Muscle of leg (tissue), 11 donors: Measurements from ENCODE around the gene REXO1. TPM values are rescaled to one million over a fixed set of nuclear protein-coding genes. Genes with fewer than 3 reads are reported as not detected.

Source experiments
- DNase-seq: peaks from one replicate; pipeline ENCODE4 v3.0.0; 2013
- H3K27ac ChIP-seq: one replicate; pipeline ENCODE4 v1.5.1; 2013; ENCODE audit warnings: mild to moderate bottlenecking, low read length, control low read depth
- H3K27me3 ChIP-seq: one replicate; pipeline ENCODE4 v1.6.1; 2013; ENCODE audit warnings: low read length; ENCODE audit not compliant: control insufficient read depth, insufficient read depth
- H3K36me3 ChIP-seq: one replicate; pipeline ENCODE4 v1.6.1; 2013; ENCODE audit warnings: low read length; ENCODE audit not compliant: control insufficient read depth, insufficient read depth
- H3K4me1 ChIP-seq: one replicate; pipeline ENCODE4 v1.6.1; 2013; ENCODE audit warnings: low read length; ENCODE audit not compliant: control insufficient read depth, insufficient read depth
- H3K4me3 ChIP-seq: one replicate; pipeline ENCODE4 v1.5.1; 2013; ENCODE audit warnings: low read length, control low read depth
- H3K9me3 ChIP-seq: replicated peaks from 2 replicates; pipeline ENCODE4 v1.6.1; 2013; ENCODE audit warnings: low read depth, low read length; ENCODE audit not compliant: control insufficient read depth
- WGBS: methylation state at CpG from one replicate; pipeline ENCODE4 v1.1.5; 2013; ENCODE audit warnings: missing lambda C conversion rate; ENCODE audit not compliant: insufficient coverage; 5-methylcytosine and 5-hydroxymethylcytosine counted together
- polyA plus RNA-seq, 8 donors: library from polyadenylated mRNA; unstranded; fragments of 120-200 nt; gene quantifications; one replicate each; pipeline versions ENCODE4 v1.2.1 to v1.2.3, GENCODE V29; 2013; ENCODE audit warnings: inconsistent platforms in 1 of 8, low replicate concordance in 1 of 8; ENCODE audit not compliant: insufficient read length in 8 of 8, insufficient read depth in 1 of 8
- total RNA-seq: library from RNA; stranded (reverse); fragments of 120-200 nt; gene quantifications from one replicate; pipeline ENCODE4 v1.2.4, GENCODE V29; 2013

REXO1 gene
- total and polyA plus RNA-seq, 9 donors = 4.8 to 26.9 (median 23.9) TPM

DNA sequence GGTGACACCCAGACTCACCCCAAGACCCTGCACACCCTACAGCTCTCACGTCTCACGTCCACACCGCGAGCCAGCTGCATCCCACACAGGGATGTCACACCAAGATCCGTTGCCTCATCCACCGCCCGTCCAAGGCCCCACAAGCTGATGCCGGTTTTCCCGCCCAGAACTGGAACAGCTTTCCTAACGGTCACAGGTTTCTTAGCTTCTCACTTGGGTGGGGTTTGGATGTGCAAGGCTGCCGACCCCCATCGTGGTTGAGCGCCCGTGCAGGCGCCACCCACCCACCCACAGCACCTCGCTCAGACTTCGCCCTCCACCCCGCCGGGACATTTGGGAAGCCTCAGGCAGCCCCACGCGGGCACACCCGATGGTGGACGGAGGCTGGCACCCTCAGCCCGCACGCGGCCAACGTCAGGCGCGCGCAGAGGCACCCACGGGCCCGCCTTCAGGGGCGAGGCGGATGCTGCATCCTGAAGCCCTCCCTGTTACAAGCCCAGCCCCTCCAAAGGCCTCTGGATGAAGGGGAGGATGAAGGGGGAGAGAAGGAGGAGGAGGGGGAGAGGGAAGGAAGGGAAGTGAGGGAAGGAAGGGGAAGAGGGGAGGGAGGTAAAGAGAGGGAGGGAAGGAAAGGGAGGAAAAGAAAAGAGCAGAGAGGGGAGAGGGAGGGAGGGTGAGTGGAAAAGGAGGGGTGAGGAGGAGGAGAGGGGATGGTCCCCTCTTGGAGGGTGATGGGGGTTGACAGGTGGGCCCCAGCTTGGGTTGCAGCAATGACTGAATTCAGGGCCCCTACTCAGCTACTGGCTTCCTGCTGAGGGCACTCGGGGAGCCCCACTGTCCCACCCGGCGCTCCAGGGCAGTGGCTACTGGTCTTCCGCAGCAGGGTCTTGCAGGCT lies 82.1 kb downstream of the REXO1 start:
- peaks cover 7% of the 10 kb centered on the region for H3K9me3 ChIP-seq
- H3K4me1 ChIP-seq = peaks cover 3% of the 10 kb centered on the region
- no peak for DNase-seq
- H3K36me3 ChIP-seq = no peaks in the 10 kb centered on the region
- H3K27ac ChIP-seq = no peak overlapping the region
- WGBS = 2% methylated on average over 30 of the region's 38 CpGs
- H3K4me3 ChIP-seq = no peak overlapping the region
- H3K27me3 ChIP-seq = peaks cover 94% of the 10 kb centered on the region

Other genes starting within 250 kb of the REXO1 start
- gene UQCR11, start 243.0 kb downstream of the REXO1 start, total RNA-seq = 211 TPM
- gene UQCR11, start 243.0 kb downstream of the REXO1 start, polyA plus RNA-seq = 100 to 1,000 TPM in 7 of 8 donors, 10 to 100 TPM in 1; 95.4 to 159 (median 126) TPM
- gene TCF3, start 195.9 kb downstream of the REXO1 start, total RNA-seq = 73.5 TPM
- gene TCF3, start 195.9 kb downstream of the REXO1 start, polyA plus RNA-seq = 100 to 1,000 TPM; 111 to 153 (median 127) TPM
- gene ONECUT3, start 95.0 kb downstream of the REXO1 start, total RNA-seq = not detected
- gene ONECUT3, start 95.0 kb downstream of the REXO1 start, polyA plus RNA-seq = under 1 TPM in 6 of 8 donors, not detected in 2; 0.01 to 0.05 (median 0.03) TPM
- 0.35 TPM for gene ATP8B3, start 36.2 kb downstream of the REXO1 start, total RNA-seq
- 1 to 10 TPM in 2 of 8 donors, under 1 TPM in 6; 0.45 to 1.2 (median 0.71) TPM for gene ATP8B3, start 36.2 kb downstream of the REXO1 start, polyA plus RNA-seq
- gene KLF16, start 15.1 kb upstream of the REXO1 start, total RNA-seq = 4.1 TPM
- 10 to 100 TPM in 7 of 8 donors, 1 to 10 TPM in 1; 9.9 to 15.0 (median 12.7) TPM for gene KLF16, start 15.1 kb upstream of the REXO1 start, polyA plus RNA-seq
- 63.7 TPM for gene ABHD17A, start 37.0 kb upstream of the REXO1 start, total RNA-seq
- 10 to 100 TPM; 55.7 to 73.5 (median 58.3) TPM for gene ABHD17A, start 37.0 kb upstream of the REXO1 start, polyA plus RNA-seq
- 1.0 TPM for gene ADAT3, start 56.9 kb upstream of the REXO1 start, total RNA-seq
- 1 to 10 TPM; 1.5 to 3.3 (median 2.3) TPM for gene ADAT3, start 56.9 kb upstream of the REXO1 start, polyA plus RNA-seq
- gene SCAMP4, start 56.9 kb upstream of the REXO1 start, total RNA-seq = 14.9 TPM
- gene SCAMP4, start 56.9 kb upstream of the REXO1 start, polyA plus RNA-seq = 10 to 100 TPM; 26.4 to 45.3 (median 33.7) TPM
- 33.2 TPM for gene CSNK1G2, start 92.7 kb upstream of the REXO1 start, total RNA-seq
- gene CSNK1G2, start 92.7 kb upstream of the REXO1 start, polyA plus RNA-seq = 10 to 100 TPM; 32.2 to 46.2 (median 42.3) TPM
- gene BTBD2, start 167.2 kb upstream of the REXO1 start, total RNA-seq = 28.6 TPM
- 10 to 100 TPM; 57.2 to 87.5 (median 74.6) TPM for gene BTBD2, start 167.2 kb upstream of the REXO1 start, polyA plus RNA-seq
- gene MKNK2, start 202.8 kb upstream of the REXO1 start, total RNA-seq = 64.6 TPM
- gene MKNK2, start 202.8 kb upstream of the REXO1 start, polyA plus RNA-seq = 100 to 1,000 TPM in 1 of 8 donors, 10 to 100 TPM in 7; 56.9 to 115 (median 76.2) TPM
- 7.4 TPM for gene MOB3A, start 247.8 kb upstream of the REXO1 start, total RNA-seq
- gene MOB3A, start 247.8 kb upstream of the REXO1 start, polyA plus RNA-seq = 10 to 100 TPM; 14.7 to 22.1 (median 17.3) TPM
- gene IZUMO4, start 248.4 kb upstream of the REXO1 start, total RNA-seq = 1.8 TPM
- gene IZUMO4, start 248.4 kb upstream of the REXO1 start, polyA plus RNA-seq = 1 to 10 TPM; 1.7 to 4.0 (median 2.1) TPM